CD4-positive, alpha-beta T cell treated with Interleukin-15 for 4 hours (primary cell): ENCODE data around the gene MUCL3.
A peak's percentile ranks its signal among the peaks of the same experiment; 100 is the strongest.
"Not testable (repeated sequence)": the region's sequence is repeated elsewhere in the genome, so short reads cannot be mapped to it uniquely, and the experiment has no call there.

Experiments
- DNase-seq: peaks from one replicate; pipeline ENCODE4 v3.0.0-alpha.2; 2020; ENCODE audit warnings: low spot score

The MUCL3 gene, protein sequence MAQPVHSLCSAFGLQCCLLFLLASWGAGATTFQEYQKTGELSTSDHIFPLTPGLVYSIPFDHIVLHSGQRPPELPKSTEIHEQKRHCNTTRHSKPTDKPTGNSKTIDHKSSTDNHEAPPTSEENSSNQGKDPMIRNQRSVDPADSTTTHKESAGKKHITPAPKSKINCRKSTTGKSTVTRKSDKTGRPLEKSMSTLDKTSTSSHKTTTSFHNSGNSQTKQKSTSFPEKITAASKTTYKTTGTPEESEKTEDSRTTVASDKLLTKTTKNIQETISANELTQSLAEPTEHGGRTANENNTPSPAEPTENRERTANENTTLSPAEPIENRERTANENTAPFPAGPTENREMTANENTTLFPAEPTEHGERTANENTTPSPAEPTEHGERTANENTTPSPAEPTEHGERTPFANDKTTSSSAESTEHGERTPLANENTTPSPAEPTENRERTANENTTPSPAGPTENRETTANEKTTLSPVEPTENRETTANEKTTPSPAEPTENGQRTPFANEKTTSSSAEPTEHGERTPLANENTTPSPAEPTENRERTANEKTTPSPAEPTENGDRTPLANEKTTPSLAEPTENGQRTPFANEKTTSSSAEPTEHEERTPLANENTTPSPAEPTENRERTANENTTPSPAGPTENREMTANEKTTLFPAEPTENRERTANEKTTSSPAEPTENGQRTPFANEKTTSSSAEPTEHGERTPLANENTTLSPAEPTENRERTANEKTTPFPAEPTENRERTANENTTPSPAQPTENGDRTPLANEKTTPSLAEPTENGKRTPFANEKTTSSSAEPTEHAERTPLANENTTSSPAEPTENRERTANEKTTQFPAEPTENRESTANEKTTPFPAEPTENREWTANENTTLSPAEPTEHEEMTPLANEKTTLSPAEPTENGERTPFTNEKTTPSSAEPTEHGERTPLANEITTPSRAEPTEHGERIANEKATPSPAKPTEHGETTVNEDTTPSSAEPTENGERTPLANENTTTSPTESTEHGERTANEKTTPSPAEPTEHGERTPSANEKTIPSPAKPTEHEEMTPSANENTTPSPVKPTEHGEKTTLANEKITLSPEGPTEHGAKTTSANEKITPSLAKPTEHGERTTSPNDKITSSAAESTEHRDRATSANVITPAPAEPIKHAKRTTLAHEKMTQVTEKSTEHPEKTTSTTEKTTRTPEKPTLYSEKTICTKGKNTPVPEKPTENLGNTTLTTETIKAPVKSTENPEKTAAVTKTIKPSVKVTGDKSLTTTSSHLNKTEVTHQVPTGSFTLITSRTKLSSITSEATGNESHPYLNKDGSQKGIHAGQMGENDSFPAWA (N-terminal part only)

DNA sequence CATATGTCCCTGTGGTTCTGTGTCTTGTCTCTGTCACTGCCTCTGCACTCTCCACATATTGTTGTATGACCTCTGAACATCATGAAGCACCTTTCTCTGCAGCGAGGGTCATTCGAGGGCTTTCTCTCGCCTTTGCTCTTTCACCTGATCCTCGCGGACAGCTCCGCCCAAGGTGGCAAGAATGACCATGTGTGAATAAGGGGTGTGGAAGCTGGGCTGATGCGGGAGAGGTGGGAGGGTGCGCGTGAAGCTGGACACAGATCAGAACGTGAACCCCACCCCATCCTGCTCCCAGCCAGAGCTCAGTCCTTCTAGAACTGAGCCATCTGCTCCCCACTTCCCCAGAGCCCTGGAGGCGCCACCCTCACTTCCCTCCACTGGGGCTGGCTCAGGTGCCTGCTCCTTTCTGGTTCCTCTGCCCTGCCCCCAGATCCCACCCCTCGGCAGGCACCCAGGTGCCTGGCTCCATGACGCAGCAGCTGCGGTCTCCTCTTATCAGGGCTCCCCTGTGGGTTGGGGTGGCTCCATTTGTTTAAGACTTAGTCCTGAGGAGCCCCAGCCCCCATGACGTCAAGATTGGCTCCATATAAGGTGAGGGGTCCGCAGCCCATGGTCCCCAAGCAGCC is at the start of gene MUCL3:
TSS of gene MUCL3 (plus strand) at position 613 of the 626 bp plus-strand sequence. CDS start 27 bp downstream, outside the sequence.
- DNase-seq: no peak

DNA sequence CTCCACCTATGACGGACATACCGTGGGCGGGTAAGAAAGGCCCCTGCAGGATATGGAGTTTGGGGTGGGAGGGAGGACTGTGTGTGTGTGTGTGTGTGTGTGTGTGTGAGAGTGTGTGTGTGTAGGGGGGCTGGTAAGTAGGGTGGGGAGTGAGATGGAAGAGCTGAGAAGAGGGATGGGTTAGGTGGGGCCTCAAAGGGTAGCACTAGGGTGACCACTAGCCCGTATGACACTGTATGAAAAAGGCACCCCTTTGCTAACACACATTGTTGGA is 49.4 kb upstream of the MUCL3 start:
- no peak for DNase-seq

DNA sequence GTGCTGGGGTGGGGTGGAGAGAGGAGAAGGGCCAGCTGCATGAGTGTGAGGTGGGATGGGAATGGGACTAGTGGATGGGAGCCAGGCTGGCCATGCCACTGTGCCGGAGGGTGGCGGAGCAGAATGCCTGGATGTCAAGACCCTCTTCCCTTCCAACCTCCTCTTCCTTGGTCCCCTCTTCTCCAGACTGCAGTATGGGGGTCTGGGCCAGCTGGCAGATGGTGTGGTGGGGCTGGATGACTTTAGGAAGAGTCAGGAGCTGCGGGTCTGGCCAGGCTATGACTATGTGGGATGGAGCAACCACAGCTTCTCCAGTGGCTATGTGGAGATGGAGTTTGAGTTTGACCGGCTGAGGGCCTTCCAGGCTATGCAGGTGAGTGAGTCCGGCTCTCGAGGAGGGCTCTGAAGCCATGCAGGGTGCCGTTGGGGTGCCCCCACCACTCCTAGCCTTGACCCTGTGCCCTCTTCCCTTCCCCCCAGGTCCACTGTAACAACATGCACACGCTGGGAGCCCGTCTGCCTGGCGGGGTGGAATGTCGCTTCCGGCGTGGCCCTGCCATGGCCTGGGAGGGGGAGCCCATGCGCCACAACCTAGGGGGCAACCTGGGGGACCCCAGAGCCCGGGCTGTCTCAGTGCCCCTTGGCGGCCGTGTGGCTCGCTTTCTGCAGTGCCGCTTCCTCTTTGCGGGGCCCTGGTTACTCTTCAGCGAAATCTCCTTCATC is 48.8 kb upstream of the MUCL3 start:
- no peak for DNase-seq

DNA sequence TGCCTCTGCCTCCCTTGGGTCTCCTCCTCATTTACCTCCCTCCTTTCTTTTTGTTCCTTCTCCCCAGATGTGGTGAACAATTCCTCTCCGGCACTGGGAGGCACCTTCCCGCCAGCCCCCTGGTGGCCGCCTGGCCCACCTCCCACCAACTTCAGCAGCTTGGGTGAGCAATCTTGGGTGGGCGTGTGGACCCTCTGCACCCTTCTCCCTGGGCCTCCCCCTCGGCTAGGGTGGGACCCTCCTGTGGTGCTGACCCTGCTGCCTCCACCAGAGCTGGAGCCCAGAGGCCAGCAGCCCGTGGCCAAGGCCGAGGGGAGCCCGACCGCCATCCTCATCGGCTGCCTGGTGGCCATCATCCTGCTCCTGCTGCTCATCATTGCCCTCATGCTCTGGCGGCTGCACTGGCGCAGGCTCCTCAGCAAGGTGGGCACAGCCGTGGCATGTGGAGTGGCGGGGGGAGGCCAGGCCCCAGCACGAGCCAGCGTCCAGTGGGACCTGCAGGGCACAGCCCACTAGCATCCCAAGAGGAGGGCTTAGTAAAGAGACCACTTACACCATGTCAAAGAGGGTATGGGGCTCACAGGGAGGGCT is 47.7 kb upstream of the MUCL3 start:
- no peak for DNase-seq

DNA sequence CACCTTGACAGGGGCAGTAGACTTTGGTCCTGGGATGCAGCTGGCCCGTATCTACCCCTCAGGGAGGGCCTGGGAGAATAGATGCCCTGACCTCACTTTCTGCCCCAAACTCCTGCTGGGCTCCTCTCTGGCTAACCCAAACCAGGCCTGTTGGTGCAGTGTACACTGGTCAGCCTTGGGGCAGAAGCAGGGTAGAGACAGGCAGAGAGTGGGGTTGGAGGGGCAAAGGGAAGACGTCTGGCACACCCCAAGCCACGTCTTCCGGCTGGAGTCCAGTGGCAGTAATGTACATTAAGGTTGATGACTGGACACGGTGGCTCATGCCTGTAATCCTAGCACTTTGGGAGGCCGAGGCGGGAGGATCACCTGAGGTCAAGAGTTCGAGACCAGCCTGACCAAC is 47.1 kb upstream of the MUCL3 start:
- no peak for DNase-seq

DNA sequence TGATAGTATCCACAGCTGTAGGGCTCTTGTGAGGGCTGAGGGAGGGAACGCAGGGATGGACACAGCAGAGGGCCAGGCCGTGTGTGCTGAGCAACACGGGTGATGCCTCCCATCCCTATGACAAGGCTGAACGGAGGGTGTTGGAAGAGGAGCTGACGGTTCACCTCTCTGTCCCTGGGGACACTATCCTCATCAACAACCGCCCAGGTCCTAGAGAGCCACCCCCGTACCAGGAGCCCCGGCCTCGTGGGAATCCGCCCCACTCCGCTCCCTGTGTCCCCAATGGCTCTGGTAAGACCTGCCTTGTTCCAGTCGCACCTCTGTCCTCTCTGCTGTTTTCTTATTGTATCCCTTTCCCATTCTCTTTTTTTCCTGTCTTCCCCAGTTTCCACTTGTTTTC is 46.4 kb upstream of the MUCL3 start:
- no peak for DNase-seq

DNA sequence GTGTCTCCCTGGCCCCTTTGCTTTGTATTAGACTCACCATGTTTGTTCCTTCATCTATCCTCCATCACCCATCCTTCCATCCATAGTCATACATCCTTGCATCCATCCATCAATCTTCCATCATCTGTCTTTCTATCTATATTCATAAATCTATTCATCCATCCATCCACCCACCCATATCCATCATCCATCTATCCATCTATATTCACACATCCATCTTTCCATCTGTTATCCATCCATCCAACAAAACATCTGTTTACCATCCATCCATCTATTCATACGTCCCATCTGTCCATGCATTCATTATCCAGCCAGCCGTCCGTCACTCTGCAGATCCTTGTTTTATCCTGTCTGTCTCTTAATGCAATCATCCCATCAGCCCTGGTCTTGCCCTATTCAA is 45.8 kb upstream of the MUCL3 start:
- DNase-seq: no peak

DNA sequence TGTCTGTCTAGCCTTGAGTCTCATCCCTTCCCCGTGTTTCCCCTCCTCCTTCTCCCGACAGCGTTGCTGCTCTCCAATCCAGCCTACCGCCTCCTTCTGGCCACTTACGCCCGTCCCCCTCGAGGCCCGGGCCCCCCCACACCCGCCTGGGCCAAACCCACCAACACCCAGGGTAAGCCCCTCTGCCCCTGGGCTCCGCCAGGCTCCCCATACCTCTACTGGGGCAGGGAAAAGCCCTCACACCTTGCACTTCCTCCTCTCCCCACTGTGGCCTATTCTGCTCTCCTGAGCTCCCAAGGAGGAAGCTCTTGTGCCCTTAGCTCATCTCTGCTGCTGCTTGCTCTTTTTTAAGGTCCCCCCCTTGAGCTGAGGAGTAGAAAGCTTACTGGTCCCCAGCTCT is 45.4 kb upstream of the MUCL3 start:
- DNase-seq: no peak

DNA sequence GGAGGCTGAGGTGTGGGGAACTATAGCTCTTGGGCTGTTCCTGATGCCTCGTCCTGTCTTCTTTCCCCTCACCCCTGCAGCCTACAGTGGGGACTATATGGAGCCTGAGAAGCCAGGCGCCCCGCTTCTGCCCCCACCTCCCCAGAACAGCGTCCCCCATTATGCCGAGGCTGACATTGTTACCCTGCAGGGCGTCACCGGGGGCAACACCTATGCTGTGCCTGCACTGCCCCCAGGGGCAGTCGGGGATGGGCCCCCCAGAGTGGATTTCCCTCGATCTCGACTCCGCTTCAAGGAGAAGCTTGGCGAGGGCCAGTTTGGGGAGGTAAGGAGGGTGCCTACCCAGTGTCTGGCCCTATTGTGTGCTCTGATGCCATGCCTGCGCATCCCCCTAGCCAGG is 44.2 kb upstream of the MUCL3 start:
- no peak for DNase-seq

DNA sequence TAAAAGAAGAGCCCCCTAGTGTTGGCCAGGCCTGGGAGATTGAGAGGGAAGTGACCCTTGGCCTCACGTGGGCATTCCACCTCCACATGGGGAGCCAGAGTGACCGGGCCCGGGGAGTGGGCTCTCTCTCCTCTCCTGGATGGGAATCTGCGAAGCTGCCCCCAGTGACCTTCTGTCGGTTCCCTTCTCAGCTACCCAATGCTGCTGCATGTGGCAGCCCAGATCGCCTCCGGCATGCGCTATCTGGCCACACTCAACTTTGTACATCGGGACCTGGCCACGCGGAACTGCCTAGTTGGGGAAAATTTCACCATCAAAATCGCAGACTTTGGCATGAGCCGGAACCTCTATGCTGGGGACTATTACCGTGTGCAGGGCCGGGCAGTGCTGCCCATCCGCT is 42.9 kb upstream of the MUCL3 start:
- no peak for DNase-seq

DNA sequence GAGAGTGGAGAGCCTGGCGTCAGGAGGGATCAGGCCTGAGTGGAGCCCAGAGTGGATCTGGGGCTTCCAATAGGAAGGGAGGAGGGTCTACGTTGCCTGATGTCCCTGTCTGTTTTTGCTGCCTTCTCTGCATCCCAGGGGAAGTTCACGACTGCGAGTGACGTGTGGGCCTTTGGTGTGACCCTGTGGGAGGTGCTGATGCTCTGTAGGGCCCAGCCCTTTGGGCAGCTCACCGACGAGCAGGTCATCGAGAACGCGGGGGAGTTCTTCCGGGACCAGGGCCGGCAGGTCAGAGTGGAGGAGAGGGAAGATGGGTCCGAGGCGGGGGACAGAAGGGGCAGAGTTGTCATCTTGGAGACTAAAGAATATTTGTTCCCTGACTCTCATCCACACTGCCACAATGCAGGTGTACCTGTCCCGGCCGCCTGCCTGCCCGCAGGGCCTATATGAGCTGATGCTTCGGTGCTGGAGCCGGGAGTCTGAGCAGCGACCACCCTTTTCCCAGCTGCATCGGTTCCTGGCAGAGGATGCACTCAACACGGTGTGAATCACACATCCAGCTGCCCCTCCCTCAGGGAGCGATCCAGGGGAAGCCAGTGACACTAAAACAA is 41.9 kb upstream of the MUCL3 start:
- no peak for DNase-seq

DNA sequence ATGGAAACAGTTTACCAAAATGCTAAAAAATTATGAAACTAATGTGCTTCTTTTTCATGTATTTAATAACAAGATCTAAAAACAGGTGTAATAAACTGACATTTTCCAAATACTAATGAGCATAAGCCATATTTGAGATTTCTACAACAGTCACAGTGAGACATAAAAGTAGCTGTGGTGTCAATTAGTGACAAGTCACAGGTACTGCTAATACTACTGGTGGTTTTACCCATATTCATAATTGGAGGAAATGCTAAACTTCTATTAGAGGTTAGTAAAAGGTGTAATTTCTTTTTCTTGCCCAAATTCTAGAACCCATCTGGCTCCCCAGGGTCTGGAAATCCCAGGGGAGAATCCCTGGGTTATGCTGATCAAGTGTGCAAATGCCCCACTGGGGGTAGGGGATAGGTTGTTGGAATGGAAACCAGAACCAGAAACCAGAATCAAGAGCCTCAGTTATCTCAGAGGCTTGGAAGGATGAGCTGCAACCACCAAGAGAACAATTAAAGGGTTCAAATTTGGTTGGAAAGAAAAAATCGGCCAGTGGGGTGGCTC is 39.8 kb upstream of the MUCL3 start:
- DNase-seq: no peak

DNA sequence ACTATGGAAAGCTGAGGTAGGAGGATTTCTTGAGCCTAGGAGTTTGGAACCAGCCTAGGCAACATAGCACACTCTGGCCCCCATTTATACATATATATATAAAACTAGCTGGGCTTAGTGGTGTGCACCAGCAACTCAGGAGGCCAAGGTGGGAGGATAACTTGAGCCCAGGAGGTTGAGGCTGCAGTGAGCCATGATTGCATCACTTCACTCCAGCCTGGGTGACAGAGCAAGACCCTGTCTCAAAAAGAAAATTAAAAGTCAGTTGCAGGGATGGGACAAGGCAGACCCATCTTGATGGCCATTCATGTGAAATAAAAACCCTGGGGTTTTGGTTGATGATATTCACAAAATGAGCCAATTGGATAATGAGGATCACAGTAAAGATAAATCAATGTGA is 39.3 kb upstream of the MUCL3 start:
- no peak for DNase-seq

DNA sequence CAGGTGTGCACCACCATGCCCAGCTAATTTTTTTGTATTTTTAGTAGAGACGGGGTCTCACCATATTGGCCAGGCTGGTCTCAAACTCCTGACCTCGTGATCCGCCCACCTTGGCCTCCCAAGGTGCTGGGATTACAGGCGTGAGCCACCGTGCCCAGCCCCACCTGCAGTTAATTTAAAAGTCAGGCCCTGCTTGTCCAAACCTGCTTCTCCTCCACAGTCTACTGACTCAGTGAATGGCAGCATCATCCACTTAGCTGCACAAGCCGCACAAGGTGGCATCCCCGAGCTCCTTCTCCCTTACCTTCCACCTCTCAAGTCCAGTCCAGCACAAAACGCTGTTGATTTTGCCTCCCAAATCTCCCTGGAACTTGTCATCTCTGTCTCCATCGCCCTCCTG is 38.6 kb upstream of the MUCL3 start:
- not testable (repeated sequence) for DNase-seq

DNA sequence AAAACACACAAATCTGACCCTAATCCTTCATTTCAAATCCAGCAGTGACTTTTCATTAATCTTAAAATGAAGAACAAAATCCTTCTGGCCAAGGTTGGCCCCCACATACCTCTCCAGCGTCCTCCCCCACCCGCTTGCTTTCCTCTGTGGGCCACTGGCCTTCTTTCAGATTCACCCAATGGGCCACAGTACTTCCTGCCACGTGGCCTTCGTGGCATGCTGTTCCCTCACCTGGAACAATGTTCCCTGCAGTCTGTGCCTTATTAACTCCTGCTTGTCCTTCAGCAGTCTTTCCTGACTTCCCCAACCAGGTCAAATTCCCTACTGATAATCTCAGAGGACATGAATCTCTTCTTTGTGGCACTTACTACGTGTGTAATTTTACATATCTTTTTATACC is 38.1 kb upstream of the MUCL3 start:
- DNase-seq: no peak

DNA sequence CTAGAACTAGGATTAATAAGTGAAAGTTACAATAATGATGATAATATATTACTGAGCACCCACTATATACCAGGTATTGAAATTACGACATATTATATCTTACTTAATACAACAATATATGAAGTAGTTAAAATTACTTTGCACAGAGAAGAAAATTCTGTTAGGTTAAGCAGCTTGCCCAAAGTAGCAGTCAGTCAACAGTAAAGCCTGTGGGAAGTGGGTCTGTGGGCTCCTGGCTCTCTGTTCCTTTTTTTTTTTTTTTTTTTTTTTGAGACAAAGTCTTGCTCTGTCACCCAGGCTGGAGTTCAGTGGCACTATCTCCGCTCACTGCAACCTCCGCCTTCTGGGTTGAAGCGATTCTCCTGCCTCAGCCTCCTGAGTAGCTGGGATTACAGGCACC is 37.5 kb upstream of the MUCL3 start:
- no peak for DNase-seq

DNA sequence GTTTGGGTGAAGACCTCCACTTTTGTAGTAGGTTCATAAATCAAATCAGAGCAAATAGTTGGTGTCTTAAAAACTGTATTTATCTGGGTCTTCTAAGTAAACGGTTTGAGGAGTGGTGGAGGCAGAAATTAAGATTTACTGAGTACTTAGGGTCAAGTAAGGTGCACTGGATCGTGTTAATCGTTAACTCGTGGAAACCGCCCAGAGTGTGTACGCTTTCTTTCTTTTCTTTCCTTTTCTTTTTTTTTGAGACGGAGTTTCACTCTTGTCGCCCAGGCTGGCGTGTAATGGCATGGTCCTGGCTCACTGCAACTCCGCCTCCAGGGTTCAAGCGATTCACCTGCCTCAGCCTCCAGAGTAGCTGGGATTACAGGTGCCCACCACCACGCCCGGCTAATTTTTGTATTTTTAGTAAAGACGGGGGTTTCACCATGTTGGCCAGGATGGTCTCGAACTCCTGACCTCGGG is 33.4 kb upstream of the MUCL3 start:
- DNase-seq: not testable (repeated sequence)

DNA sequence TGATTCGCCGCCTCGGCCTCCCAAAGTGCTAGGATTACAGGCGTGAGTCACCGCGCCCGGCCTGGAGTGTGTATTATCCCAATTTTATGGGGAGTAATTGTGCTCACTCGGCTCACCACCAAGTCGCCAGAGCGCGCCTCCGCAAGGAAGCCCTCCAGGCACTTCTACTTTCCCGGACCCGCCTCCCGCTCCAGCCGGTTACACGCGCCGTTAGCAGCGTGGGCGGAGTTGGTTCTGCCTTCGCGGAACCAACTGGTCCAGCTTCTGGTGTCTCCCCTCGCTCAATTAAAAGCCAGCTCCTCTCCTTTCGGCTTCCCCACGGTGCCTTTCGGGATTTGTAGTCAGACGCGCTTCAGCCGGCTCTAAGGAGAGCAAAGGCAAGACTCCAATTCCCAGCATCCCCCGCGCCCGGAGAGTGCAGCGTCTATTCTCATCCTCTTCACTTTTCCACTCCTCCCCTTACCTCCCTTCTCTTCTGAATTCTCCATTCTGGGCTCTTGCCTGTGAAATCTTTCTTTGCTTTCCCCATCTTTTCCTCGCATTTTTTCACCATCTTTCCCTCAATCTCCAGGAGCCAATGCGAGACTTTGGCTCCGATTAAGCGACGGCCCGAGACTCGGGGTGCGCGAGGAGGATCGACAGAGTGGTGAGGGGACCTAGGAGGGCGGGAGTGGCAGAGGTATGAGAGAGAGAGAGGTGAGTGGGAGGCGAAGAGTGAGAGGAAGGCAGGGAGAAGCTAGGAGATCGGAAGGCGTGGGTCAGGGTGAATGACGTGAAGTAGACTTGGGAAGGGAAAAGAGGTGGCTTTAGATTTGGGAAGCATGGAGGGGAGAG is 32.8 kb upstream of the MUCL3 start, which contains the start of gene GTF2H4:
TSS of gene GTF2H4 (plus strand) at position 450 of the 834 bp plus-strand sequence.
- DNase-seq: peak; percentile 96

DNA sequence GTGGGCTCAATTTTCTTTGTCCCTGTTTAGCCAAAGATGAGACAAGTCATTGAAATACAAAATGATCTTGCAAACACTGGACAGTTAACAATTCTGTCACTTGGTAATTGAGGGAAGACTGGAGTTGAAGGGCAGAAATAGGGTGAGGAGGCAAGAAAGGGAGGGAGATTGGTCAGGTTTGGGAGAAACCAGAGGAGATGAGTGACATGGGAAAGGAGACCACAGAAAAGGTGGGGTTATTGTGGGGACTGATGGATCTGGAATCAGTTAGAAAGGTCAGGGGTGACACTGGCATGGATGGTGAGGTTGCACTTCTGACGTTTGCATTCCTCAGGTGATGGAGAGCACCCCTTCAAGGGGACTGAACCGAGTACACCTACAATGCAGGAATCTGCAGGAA is 32.1 kb upstream of the MUCL3 start:
- no peak for DNase-seq
